ENCODE data around the gene ADAP1. TPM values are rescaled to one million over a fixed set of nuclear protein-coding genes. Genes with fewer than 3 reads are reported as not detected.

The ADAP1 gene
- total and polyA plus RNA-seq, 2 of the 13 experiments (the other 11 are each of a cell fraction or from before 2014, with no cell fraction given), result 10.5 to 24.6 TPM

- TF ChIP-seq, protein P1, sequence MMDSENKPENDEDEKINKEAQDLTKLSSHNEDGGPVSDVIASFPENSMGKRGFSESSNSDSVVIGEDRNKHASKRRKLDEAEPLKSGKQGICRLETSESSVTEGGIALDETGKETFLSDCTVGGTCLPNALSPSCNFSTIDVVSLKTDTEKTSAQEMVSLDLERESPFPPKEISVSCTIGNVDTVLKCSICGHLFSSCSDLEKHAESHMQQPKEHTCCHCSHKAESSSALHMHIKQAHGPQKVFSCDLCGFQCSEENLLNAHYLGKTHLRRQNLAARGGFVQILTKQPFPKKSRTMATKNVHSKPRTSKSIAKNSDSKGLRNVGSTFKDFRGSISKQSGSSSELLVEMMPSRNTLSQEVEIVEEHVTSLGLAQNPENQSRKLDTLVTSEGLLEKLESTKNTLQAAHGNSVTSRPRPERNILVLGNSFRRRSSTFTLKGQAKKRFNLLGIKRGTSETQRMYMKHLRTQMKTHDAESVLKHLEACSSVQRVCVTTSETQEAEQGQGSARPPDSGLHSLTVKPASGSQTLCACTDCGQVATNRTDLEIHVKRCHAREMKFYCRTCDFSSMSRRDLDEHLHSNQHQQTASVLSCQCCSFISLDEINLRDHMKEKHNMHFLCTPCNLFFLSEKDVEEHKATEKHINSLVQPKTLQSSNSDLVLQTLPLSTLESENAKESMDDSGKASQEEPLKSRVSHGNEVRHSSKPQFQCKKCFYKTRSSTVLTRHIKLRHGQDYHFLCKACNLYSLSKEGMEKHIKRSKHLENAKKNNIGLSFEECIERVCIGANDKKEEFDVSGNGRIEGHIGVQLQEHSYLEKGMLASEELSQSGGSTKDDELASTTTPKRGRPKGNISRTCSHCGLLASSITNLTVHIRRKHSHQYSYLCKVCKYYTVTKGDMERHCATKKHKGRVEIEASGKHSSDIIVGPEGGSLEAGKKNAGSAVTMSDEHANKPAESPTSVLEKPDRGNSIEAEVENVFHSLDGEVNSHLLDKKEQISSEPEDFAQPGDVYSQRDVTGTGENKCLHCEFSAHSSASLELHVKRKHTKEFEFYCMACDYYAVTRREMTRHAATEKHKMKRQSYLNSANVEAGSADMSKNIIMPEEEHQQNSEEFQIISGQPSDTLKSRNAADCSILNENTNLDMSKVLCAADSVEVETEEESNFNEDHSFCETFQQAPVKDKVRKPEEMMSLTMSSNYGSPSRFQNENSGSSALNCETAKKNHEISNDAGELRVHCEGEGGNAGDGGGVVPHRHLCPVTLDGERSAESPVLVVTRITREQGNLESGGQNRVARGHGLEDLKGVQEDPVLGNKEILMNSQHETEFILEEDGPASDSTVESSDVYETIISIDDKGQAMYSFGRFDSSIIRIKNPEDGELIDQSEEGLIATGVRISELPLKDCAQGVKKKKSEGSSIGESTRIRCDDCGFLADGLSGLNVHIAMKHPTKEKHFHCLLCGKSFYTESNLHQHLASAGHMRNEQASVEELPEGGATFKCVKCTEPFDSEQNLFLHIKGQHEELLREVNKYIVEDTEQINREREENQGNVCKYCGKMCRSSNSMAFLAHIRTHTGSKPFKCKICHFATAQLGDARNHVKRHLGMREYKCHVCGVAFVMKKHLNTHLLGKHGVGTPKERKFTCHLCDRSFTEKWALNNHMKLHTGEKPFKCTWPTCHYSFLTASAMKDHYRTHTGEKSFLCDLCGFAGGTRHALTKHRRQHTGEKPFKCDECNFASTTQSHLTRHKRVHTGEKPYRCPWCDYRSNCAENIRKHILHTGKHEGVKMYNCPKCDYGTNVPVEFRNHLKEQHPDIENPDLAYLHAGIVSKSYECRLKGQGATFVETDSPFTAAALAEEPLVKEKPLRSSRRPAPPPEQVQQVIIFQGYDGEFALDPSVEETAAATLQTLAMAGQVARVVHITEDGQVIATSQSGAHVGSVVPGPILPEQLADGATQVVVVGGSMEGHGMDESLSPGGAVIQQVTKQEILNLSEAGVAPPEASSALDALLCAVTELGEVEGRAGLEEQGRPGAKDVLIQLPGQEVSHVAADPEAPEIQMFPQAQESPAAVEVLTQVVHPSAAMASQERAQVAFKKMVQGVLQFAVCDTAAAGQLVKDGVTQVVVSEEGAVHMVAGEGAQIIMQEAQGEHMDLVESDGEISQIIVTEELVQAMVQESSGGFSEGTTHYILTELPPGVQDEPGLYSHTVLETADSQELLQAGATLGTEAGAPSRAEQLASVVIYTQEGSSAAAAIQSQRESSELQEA (CRISPR knock-in tag; IDR thresholded peaks at IDR 0.05; ENCODE audit: not compliant biosample characterization), result no peak
- no peak for TF ChIP-seq SUZ12 (IDR thresholded peaks at IDR 0.05; ENCODE audit: low read depth, low read length)
- 0 out of 2 replicates have a peak, but pooled peaks have one; percentile 3 for TF ChIP-seq RERE (CRISPR knock-in tag; IDR thresholded peaks at IDR 0.05; ENCODE audit: low read depth)
- TF ChIP-seq HCFC1 (IDR thresholded peaks at IDR 0.05; ENCODE audit: low read depth, low read length), result no peak
- TF ChIP-seq, protein P2, sequence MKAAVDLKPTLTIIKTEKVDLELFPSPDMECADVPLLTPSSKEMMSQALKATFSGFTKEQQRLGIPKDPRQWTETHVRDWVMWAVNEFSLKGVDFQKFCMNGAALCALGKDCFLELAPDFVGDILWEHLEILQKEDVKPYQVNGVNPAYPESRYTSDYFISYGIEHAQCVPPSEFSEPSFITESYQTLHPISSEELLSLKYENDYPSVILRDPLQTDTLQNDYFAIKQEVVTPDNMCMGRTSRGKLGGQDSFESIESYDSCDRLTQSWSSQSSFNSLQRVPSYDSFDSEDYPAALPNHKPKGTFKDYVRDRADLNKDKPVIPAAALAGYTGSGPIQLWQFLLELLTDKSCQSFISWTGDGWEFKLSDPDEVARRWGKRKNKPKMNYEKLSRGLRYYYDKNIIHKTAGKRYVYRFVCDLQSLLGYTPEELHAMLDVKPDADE (CRISPR knock-in tag; IDR thresholded peaks at IDR 0.05), result no peak
- TF ChIP-seq SP140L (CRISPR knock-in tag; IDR thresholded peaks at IDR 0.05; ENCODE audit: borderline replicate concordance), result no peak
- TF ChIP-seq TRIM24 (CRISPR knock-in tag; IDR thresholded peaks at IDR 0.05), result no peak
- TF ChIP-seq, protein P3, sequence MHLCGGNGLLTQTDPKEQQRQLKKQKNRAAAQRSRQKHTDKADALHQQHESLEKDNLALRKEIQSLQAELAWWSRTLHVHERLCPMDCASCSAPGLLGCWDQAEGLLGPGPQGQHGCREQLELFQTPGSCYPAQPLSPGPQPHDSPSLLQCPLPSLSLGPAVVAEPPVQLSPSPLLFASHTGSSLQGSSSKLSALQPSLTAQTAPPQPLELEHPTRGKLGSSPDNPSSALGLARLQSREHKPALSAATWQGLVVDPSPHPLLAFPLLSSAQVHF (CRISPR knock-in tag; IDR thresholded peaks at IDR 0.05), result peak; percentile 48; the same call in 1 of the 2 replicates
- TF ChIP-seq ZNF558 (CRISPR knock-in tag; IDR thresholded peaks at IDR 0.05; ENCODE audit: borderline replicate concordance), result no peak
- TF ChIP-seq ZNF446 (CRISPR knock-in tag; IDR thresholded peaks at IDR 0.05), result no peak
These were observed 28.6 kb upstream of the ADAP1 start, which contains the start of gene CYP2W1 (continued) for GRCh38 chr7:983004-983615.
